ENCODE results near the gene SCN2B.

SCN2B gene

DNA sequence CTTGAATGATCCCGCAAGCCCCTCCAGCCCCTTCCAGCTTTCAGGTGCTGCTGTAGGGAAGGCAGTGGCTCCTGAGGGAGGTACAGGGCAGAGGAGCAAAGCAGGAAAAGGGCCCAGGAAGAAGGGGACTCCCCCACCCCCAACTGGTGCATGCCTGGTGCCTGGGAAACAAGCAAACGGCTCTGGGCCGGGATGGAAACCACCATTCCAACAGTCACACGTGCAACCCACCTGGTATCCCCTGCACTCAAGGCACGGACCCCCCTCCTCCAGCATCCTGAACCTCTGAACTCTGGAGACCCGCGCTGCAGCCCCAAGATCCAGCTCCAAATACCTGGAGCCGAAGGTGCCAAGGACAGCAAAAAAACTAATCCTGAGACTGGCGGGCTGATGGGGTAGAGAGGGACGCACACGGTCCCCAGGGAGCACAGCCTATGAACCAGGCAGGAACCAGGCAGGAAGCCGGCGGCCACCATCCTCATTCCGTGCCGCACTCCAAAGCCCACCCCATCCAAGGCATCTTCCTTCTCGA is 24.4 kb downstream of the SCN2B start:
- Histone ChIP-seq H3K4me2 (no peak overlapping the region), H3K27ac (no peak overlapping the region), H3K27me3 (ENCODE audit: insufficient read depth, low read depth) (peaks cover 4% of the 10 kb centered on the region; the same call in 1 of the 2 replicates)

DNA sequence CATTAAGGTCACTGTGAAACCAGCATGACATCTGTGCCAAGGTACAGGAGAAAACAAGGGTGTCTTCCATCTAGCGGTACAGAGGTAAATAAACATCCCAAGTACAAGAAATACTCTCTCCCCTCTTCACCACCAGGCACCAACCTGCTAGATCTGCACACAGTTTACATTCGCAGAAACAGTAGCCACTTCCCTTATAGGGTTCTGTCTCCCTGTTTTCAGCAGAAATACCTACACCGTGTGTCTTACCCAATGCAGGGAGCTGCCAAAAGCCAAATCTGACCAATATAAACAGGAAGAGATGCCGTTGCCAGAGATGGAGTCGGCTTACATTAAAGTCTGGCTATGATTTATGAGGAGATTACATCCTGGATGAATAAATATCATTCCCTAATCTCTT is 25.0 kb downstream of the SCN2B start:
- Histone ChIP-seq H3K27me3 (ENCODE audit: insufficient read depth, low read depth) (0 out of 2 replicates have a peak, but pooled peaks cover 3% of the 10 kb centered on the region), H3K79me2 (ENCODE audit: insufficient read depth, low read depth) (no peaks in the 10 kb centered on the region), H3K9ac (no peak overlapping the region), H3K4me3 (IDR thresholded peaks at IDR 0.05; ENCODE audit: insufficient read depth, low read depth, low read length) (no peak overlapping the region), H3K4me2 (no peak overlapping the region), H3K4me1 (ENCODE audit: low read depth, poor library complexity, severe bottlenecking) (no peaks in the 10 kb centered on the region), H3K27ac (no peak overlapping the region), H3K36me3 (ENCODE audit: insufficient read depth) (no peaks in the 10 kb centered on the region), H2AFZ (ENCODE audit: low read depth) (no peak overlapping the region), H4K20me1 (ENCODE audit: insufficient read depth) (no peaks in the 10 kb centered on the region)
- TF ChIP-seq, protein P1, sequence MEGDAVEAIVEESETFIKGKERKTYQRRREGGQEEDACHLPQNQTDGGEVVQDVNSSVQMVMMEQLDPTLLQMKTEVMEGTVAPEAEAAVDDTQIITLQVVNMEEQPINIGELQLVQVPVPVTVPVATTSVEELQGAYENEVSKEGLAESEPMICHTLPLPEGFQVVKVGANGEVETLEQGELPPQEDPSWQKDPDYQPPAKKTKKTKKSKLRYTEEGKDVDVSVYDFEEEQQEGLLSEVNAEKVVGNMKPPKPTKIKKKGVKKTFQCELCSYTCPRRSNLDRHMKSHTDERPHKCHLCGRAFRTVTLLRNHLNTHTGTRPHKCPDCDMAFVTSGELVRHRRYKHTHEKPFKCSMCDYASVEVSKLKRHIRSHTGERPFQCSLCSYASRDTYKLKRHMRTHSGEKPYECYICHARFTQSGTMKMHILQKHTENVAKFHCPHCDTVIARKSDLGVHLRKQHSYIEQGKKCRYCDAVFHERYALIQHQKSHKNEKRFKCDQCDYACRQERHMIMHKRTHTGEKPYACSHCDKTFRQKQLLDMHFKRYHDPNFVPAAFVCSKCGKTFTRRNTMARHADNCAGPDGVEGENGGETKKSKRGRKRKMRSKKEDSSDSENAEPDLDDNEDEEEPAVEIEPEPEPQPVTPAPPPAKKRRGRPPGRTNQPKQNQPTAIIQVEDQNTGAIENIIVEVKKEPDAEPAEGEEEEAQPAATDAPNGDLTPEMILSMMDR (conservative IDR thresholded peaks at IDR 0.05; ENCODE audit: low read depth, low read length) = no peak

More for the DNA sequence above, 24.4 kb downstream of the SCN2B start:
- Histone ChIP-seq H3K9ac (no peak overlapping the region), H4K20me1 (ENCODE audit: insufficient read depth) (no peaks in the 10 kb centered on the region), H3K4me1 (ENCODE audit: low read depth, poor library complexity, severe bottlenecking) (no peaks in the 10 kb centered on the region), H2AFZ (ENCODE audit: low read depth) (no peak overlapping the region), H3K4me3 (IDR thresholded peaks at IDR 0.05; ENCODE audit: insufficient read depth, low read depth, low read length) (no peak overlapping the region), H3K79me2 (ENCODE audit: insufficient read depth, low read depth) (no peaks in the 10 kb centered on the region), H3K36me3 (ENCODE audit: insufficient read depth) (no peaks in the 10 kb centered on the region)
- TF ChIP-seq, protein P1 (conservative IDR thresholded peaks at IDR 0.05; ENCODE audit: low read depth, low read length) = no peak

DNA sequence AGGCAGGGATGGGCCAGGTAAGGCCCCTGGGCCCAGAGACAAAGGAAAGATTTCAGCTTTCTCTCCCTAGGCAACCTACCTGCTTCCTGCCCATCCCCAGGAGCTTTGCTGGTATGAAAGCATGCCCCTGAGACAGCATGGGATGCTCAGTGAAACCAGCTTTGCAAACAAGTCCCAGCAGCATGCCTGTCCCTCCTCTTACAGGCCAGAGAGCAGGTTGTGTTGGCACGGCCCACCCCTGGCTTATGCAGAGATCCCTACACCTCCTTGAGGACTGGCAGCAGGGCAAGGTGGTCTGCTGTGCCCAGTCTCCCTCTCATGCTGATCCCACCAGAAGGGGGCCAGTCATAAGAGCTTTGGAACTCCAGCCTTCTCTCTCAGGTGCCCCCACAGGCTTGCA is 26.9 kb downstream of the SCN2B start:
- TF ChIP-seq, protein P1 (conservative IDR thresholded peaks at IDR 0.05; ENCODE audit: low read depth, low read length) = no peak
- Histone ChIP-seq H3K4me3 (IDR thresholded peaks at IDR 0.05; ENCODE audit: insufficient read depth, low read depth, low read length) (no peak overlapping the region), H3K36me3 (ENCODE audit: insufficient read depth) (no peaks in the 10 kb centered on the region), H3K4me2 (no peak overlapping the region), H4K20me1 (ENCODE audit: insufficient read depth) (no peaks in the 10 kb centered on the region), H3K4me1 (ENCODE audit: low read depth, poor library complexity, severe bottlenecking) (no peaks in the 10 kb centered on the region), H3K9ac (no peak overlapping the region), H3K27me3 (ENCODE audit: insufficient read depth, low read depth) (0 out of 2 replicates have a peak, but pooled peaks cover 4% of the 10 kb centered on the region), H2AFZ (ENCODE audit: low read depth) (no peak overlapping the region), H3K27ac (no peak overlapping the region), H3K79me2 (ENCODE audit: insufficient read depth, low read depth) (no peaks in the 10 kb centered on the region)

DNA sequence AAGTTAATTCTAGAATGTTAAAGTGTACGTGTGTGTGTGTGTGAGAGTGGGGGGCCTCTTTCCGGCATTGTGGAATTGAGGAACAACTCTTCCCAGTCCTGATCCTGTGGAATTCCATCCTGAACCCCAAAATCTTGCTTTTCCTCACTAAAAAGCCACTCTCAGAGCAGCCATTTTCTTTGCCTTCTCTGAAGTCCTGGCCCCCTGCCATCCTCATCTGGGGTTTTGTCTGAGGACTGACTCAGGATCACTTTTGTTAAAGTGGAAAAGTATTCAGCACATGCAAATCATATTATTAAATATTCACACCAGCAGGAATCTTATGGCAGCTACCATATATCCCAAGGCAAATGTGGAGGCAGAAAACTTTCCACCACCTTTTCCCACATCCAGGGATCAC is 27.6 kb downstream of the SCN2B start:
- H3K36me3 ChIP-seq (ENCODE audit: insufficient read depth) = no peaks in the 10 kb centered on the region
- H3K27ac ChIP-seq = no peak overlapping the region
- no peak overlapping the region for H3K4me3 ChIP-seq (IDR thresholded peaks at IDR 0.05; ENCODE audit: insufficient read depth, low read depth, low read length)
- H3K79me2 ChIP-seq (ENCODE audit: insufficient read depth, low read depth) = no peaks in the 10 kb centered on the region
- no peaks in the 10 kb centered on the region for H4K20me1 ChIP-seq (ENCODE audit: insufficient read depth)
- H3K4me2 ChIP-seq = no peak overlapping the region
- H2AFZ ChIP-seq (ENCODE audit: low read depth) = no peak overlapping the region
- TF ChIP-seq, protein P1 (conservative IDR thresholded peaks at IDR 0.05; ENCODE audit: low read depth, low read length) = no peak
- peaks cover 4% of the 10 kb centered on the region; the same call in 1 of the 2 replicates for H3K27me3 ChIP-seq (ENCODE audit: insufficient read depth, low read depth)
- H3K9ac ChIP-seq = no peak overlapping the region
- no peaks in the 10 kb centered on the region for H3K4me1 ChIP-seq (ENCODE audit: low read depth, poor library complexity, severe bottlenecking)
